Stimulated activated CD4-positive, alpha-beta T cell treated with anti-CD3 and anti-CD28 coated beads, Interleukin-12 subunit alpha, Interleukin-12 subunit beta, amount 100 ng/mL, for 4 hours (primary cell): ENCODE measurements around the gene PTGES2.
"Not testable (repeated sequence)": the region's sequence is repeated elsewhere in the genome, so short reads cannot be mapped to it uniquely, and the experiment has no call there.

Source experiments
- DNase-seq: peaks from one replicate; pipeline ENCODE4 v3.0.0-alpha.2; 2020

PTGES2 gene

DNA sequence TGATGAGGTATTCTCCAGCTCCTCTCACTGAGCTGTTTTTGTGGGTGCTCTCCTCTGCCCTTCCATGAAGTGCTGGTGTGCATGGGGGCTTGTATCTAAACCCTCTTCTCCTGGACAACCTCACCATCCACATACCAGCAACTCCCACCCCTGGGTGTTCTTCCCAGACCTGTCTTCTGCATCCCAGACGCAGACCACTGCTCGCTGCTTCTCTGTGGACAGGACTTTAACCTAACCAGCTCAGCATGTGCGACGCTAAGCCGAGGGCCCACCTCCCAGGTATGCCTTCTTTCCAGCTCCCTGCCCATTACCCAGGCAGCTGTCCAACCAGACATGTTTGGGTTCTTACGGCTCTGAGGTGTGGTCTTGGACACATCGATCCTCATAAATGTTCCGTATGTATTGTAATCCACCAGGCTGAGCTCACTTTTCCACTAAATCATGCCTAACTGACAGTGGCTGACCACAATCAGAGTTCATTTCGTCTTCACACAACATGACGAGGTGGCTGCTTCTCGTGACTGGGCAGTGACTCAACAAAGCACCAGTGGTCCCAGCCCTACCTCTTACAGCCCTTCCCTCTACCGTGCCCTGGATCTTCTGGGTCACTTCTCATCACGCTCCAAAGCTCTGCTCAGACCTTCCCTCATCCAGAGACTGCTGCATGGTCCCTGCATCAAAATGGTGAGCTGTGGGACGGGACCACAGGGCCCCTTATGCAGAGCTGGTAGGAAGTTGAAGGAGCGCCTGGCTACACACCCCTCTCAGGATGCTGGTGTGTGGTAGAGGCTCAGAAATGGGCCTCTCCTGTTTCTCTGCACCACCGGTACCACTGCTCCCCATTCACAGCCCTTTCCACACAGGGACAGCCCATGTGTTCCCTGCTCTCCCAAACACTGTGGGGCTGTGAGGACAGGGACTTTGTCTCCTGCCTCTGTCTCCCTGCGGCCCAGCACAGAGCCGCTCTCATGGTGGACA is 9.6 kb upstream of the PTGES2 start:
- no peak for DNase-seq

DNA sequence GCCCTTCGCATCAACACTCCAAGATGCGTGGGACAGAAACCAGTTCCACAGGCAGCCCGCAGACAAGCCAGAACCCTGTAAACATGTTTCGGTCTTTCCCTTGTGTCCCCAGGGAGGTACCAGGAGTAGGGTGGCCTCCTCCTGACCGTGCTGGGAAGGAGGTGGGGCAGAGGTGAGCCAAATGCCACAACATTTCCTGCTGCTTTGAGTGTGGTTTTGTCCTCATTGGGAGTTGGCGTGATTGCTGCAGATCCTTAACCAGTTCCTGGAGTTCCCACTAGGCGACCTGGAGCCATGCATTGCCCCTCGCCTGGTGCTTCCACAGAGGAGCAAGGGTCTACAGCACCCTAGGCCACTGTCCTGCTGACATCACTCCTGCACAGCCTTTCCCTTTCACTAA is 8.0 kb upstream of the PTGES2 start:
- not testable (repeated sequence) for DNase-seq

DNA sequence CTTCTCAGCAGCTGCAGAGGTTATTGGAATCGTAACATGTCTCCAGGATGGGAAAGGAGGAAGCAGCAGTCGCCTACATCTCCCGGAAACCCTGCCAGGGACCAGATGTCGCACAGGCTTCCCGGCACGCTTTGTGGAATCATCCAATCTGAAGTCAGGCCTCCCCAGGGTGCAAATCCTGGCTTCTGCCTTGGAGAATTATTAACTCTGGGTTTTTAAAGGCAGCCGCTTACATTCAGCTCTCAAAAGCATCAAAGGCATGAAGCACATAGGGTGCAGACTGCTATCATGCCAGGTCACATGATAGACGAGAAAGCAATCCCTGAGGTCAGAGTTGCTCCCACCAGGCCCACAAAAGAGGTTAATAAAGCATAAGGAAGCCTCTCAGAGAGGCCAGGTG is 4.6 kb upstream of the PTGES2 start:
- DNase-seq = not testable (repeated sequence)

DNA sequence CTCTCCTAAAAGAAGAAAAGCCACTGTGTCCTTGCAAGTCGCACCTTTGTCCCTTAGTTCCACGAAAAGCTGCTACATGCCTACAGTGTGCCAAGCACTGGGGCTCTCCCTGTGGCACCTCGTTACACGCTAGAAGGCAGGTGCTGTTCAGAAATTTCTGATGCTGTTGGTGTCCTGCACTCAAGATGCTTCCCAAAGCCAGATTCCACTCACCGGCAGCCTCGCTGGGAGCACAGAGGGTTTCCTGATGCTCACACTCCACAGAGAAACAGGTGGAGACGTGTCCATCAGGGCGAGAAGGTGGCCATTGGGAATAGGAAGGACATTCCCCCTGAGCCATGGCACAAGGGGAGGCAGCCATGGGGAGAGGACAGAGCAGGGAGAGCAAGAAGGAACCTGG is 3.8 kb upstream of the PTGES2 start:
- not testable (repeated sequence) for DNase-seq

DNA sequence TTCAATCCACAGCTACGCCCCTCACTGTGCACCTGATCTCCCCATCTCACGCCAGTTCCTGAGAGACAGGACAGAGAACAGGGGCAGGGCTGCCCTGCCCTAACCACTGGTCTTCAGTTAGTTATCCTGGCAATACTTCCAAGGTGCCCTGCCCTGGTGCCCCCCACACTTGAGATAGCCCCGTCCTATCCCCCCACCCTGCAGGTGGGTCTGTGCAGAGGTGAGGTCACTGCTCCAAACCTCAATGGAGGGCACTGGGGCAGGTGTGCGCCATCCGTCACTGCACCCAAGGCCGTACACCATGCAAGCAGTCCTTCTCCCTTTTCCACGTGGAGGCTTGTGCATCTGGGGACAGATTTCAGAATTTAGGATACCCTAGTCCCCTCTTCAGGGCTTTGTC is 3.1 kb upstream of the PTGES2 start:
- not testable (repeated sequence) for DNase-seq

DNA sequence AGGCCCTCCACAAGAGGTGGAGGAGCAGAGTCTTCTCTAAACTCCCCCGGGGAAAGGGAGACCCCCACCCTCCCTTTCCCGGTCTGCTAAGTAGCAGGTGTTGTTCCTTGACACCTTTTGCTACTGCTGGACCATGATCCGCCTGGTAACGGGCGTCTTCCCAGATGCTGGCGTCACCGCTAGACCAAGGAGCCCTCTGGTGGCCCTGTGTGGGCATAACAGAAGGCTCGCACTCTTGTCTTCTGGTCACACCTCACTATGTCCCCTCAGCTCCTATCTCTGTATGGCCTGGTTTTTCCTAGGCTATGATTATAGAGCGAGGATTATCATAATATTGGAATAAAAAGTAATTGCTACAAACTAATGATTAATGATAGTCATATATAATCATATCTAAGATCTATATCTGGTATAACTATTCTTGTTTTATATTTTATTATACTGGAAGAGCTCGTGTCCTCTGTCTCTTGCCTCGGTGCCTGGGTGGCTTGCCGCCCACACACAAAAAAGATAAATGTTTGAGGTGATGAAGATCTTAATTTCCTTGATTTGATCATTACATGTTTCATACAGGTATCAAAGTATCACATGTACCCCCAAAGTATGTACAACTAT is 2.6 kb upstream of the PTGES2 start:
- DNase-seq = peak; percentile 47

DNA sequence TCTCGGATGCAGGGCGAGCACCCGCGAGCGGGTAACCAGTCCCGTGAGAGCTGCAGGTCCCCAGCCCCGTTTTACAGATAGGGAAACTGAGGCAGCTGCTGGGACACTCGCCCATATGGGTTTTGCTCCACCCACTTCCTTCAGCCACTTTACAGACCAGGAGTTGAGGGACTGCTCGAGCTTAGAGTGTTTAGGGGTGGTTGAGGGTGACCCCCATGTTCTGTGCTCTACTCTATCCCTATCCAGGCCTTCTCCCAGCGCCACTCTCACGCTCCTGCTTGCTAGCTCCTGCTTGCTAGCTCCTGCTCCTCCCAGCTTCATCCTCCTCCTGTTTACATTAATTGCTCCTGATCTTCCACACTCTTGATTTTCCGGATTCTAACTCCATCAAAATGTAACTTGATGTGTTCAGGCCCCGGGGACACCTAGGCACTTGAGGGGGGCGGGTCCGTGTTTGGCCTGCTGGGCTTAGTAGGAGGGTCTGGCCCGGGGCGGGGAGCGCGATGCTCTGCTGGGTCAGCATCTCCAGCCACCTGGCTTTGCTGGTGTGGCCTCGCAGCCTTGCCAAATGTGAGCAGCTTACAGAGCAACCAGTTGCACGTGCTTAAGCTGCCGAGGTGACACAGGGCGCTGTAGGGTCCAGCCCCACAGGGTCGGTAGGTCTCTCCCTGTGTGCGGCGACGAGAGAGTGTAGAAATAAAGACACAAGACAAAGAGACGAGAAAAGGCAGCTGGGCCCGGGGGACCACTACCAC is 1.5 kb upstream of the PTGES2 start:
- no peak for DNase-seq

DNA sequence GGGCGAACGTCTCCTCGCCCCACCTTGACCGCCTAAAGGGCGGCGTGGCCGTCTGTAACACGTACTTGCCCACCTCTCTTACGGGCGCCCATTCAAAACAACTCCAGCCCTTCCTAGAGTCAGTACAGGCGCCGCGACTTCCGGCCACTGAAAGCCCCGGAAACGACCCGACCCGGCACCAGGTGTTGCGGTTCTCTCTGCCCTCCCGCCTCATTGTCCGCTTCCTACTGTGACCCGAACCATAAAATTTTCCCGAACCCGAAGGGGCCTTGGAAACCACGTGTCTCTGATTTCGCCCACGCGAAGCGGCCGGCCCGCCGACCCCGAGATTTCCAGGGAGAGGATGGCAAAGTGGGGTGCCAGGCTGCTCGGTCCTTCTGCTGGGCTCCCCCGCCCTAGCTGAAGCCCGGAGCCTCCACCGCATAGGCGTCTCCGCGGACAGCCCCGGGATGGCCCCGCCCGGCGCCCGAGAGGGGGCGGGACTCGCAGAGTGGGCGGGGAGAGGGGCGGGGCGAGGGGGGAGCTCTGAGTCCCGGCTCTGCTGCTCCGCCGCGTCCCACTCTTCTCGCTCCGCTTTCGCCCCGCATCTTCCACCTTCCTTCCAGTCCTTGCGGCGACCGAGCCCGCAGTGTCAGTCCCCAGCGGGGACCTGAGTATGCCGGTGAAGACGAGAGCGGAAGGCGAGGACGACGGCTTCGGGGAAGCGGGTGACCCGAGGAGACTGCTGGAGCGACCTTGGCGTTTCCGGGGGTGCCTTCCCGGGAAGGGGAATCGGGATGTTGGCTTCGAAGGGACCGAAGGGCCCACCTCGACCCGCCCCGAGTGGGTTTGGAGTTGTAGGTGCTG is 684 bp upstream of the PTGES2 start:
- peak; percentile 82 for DNase-seq

DNA sequence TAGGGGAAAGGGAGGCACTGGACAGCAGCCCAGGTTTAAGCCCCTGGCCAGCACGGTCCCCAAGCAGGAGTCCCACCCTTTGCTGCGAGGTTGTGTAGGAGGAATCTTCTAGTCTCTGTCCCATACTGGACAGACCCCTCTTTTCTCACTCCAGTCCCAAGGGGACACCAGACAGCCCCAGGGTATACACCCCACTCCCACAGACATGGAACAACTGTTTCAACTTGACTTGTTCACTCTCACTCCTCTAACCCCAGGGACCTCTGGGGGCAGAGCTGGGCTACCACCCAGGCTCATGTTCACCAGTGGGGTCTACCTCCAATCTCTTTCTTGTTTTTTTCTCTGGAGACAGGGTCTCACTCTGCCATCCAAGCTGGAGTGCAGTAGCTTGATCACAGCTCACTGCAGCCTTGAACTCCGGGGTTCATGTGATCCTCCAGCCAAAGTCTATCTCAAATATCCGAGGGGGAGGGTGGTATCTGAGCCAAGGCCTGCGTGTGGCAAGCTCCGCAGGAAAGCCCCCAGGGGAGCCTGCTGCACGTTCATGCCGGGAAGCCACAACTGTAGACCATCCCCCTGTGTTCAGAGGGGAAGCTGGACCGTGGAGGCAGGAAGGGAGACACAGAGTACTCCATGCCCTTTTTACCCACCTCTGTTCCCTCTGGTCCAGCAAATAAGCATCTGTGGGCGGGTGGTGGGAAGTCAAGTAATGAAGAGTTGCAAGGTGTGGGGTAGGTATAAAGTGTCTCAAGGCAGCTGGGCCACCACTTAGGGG is 1.8 kb downstream of the PTGES2 start:
- no peak for DNase-seq

DNA sequence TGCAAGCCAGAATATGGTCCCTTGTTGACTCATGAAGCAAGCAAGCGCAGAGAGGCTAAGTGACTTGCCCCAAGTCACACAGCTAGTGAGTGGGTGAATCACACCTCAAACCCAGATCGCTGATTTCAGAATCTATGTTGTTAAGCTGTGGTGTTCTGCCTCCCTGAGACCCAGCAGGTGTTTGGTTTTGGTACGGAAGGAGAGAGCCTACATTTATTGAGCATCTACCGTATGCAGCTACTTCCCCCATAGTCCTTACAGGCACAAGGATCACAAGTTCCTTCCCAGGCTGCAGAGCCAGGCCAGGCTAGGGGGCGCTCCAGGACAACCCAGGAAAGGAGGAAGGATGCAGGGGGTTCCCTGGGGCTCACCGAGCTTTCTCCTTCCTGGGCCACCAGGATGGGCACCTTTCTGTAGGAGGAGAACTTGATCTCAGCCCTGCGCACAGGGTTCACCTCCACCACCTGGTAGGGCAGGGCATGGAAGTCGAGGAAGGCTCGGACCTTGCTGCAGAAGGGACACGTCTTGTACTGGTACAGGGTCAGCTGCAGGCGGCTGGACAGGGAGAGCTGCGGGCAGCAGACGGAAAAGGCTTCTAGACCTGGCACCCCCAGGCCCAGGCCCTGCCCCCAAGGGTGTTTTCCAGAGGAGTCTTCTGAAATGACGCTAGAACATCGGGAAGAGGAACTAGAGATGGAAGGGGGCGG is 2.5 kb downstream of the PTGES2 start:
- DNase-seq = peak; percentile 29

DNA sequence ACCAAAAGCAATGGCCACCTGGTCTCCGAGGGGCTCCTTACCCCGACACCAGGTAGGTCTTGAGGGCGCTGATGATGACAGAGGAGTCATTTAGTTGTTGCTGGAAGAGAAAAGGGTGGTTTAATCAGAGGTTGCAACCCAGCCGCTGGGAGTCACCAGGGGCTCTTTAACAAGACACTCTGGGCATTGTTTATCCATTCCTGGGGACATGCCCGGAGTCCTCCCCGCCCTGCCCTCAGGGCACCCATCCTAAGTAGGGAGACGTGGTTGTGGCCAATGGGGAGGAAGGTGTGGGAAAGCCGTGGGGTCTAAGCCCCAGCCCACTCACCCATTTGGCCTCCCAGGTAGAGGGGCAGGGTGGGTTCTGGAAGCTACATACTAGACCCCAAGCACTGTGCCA is 3.1 kb downstream of the PTGES2 start:
- DNase-seq = no peak

DNA sequence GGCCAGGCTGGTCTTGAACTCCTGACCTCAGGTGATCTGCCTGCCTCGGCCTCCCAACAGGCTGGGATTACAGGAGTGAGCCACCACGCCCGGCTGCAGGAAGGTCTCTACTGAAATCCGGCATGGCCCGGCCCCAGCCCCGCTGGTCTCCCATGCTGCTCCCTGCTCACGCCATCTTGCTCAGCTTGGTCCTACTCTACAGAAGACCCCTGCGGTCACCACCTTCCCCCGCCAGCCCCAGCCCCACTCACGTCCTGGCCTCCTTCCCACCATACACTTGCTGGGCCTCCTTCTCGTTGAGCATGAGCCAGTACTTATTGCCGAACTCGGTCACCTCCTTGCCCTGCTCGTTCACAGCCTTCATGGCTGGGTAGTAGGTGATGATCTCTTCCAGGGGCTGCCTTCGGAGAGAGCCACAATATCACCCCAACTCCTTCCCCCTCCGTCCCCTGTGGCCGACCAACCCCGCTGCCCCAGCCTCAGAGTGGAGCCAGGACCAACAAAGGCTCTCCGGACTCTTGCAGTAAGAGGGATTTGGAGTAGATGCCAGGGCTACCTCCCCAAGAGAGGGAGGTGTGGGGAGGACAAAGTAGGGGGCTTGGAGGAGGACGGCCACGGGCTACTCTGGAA is 4.0 kb downstream of the PTGES2 start:
- DNase-seq = no peak

DNA sequence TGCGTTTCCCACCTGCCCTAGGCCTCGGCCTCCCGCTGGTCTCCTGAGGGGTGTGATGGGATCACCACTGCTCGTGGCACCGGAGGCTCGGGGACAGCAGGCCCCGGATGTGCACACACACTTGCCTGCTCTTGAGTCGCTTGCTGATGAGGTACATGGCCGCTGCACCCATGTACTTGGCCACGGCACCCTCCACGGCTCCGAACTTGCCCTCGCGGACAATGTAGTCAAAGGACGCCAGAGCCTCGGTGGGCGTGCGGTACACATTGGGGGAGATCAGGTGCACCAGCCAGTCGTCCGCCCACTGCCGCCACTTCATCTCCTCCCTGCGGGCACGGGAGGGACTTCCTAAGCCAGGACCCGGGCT is 4.7 kb downstream of the PTGES2 start:
- no peak for DNase-seq

DNA sequence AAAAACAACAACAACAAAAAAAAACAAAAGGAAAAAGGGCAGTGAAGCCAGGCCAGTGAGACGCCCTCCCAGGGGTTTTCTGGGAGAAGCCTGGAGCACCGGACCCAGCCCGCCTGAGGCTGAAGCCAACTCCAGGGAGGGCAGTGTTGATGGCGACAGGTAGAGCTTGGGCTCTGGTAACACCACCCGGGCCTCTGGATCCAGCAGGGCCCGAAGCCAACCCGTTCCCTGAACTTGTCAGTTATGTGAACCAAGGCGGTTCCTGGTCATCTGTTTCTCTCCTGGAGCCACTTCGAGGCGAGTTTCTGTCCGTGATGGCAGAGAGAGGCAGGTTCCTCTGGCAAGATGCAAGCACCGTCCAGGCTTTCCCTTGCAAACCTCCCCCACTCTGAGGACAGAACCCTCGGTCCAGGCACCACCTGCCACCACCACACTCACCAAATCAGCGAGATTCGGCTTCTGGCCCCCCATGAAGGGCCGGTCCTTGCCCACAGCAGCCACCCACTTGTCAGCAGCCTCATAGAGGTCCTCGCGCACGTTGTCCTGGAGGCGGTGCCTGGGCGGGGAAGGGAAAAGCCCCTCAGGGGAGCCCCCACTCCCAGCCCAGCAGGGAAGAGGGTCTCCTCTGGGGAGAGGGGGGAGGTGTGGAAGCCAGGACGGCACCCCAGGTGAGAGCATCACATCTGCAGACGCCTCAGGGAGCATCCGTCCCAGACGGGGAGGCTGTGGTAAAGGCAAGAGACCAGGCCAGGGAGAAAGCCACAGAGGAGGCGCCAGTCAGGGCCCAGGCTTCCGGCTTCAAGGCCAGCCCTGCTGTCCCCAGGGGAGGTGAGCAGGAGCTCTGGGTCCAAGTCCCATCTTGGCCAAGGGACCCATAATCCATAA is 5.4 kb downstream of the PTGES2 start:
- no peak for DNase-seq

DNA sequence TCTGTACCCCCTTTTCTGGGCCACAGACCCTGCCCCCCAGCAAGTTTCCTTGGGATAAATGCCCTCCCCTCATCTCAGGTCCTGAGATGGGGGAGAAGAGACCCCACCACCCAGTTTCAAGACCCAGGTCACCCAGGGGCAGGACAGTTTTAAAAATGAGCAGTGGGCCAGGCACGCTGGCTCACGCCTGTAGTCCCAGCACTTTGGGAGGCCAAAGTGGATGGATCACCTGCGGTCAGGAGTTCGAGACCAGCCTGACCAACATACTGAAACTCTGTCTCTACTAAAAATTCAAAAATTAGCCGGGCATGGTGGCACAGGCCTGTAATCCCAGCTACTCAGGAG is 6.1 kb downstream of the PTGES2 start:
- DNase-seq = no peak

DNA sequence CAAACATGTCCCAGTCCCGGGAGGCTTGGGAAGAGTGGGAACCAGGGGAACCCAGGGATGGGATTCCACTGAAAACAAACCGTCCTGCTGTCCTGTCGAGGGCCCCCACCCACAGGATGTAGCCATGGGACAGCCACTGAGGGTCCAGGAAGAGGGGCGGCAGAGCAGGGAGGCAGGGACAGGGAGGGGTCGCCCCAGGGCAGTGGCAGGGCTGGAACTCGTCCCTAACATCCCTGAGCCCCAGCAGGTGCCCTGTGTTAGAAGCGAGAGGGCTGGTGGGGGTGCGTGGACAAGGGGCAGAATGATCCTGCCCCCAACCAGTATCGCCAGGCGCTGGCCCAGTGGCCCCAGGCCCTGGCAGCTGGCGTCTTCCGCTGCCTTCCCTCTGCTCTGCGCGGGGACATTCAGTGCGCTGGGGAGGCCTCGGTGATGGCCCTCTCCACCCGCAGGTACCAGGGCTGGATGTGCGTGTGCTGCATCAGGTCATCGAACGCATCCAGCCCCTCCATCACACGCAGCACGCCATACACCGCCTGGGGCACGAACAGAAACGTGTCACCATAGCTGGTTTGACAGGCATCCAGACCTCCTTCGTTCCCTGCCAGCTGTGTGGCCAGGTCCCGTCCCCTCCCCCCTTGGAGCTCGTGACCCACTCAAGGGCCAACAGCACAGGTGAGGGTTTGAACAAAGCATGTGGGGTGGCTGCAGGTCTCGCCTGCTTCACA is 6.6 kb downstream of the PTGES2 start:
- DNase-seq = no peak

DNA sequence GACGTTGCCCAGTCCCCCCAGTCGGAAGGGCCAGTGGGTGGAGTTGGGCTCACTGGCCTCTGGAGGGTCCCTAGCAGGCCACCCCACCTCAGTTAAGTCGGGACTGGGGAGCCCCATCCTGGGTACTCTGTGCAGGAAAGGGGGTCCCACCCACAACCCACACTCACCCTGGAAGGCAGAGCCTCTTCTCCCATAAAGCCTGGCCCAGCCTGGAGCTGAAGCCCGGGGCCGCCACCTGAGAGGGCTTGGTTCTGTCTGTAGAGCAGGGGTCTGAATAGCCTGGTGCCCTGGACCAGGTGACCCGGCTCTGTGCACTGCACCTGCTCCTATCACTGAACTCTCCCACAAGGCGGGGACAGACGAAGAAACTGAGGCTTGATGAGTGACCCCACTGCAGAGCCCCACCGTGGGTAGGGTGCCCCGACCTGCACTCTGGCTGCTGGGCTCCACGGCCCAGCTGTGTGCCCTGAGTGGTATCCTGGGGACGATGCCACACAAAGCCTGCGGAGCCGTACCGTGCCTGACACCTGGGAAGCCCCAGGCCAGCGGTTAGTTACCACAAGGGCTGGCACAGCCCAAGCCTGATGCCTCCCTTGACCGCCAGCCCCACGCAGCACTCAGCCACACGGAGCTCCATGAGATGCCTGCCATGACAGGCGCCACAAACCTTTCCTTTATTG is 7.3 kb downstream of the PTGES2 start:
- no peak for DNase-seq

DNA sequence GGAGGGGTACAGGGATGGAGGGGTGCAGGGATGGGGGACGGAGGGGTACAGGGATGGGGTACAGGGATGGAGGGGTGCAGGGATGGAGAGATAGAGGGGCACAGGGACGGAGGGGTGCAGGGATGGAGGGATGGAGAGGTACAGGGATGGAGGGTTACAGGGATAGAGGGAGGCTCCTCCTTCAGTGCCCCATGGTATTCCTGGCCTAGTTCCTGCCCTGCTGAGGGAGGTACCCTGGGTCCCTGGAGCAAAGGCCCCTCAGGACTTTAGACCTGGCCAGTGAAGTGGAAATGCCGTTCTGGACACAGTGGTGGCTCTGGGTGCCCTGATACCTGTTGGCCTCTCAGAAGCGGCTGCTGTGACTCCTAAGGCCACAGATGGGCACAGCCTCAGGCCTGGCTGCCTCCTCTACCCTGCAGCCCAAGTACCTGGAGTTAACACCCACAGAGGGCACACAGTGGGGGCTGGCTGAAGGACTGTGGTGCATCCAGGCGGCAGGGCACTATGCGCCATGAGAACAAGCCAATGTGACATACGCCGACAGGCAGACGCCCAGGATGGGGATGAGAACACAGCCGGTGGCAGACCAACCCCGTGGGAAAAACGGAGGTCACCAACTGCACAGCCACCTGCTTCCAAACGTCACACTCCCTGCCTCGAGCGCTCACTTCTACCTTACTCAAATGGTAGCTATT is 8.4 kb downstream of the PTGES2 start:
- DNase-seq = no peak
